ENCODE measurements around the gene ZFAND3.
"Not testable (repeated sequence)": the region's sequence is repeated elsewhere in the genome, so short reads cannot be mapped to it uniquely, and the experiment has no call there.

Gene ZFAND3

GRCh38 chr6:38091613-38092012 lies 272.1 kb downstream of the ZFAND3 start:
- DNase-seq (ENCODE audit: low read depth) = no peak

- no peak for DNase-seq (ENCODE audit: low read depth)
These were observed 272.9 kb downstream of the ZFAND3 start for GRCh38 chr6:38092465-38092864.

- no peak for DNase-seq (ENCODE audit: low read depth)
These were observed 273.4 kb downstream of the ZFAND3 start for GRCh38 chr6:38092964-38093363.

GRCh38 chr6:38095054-38095453 lies 275.5 kb downstream of the ZFAND3 start:
- no peak for DNase-seq (ENCODE audit: low read depth)

GRCh38 chr6:38099221-38099620 lies 279.7 kb downstream of the ZFAND3 start:
- no peak for DNase-seq (ENCODE audit: low read depth)

- DNase-seq (ENCODE audit: low read depth) = no peak
These were observed 280.9 kb downstream of the ZFAND3 start for GRCh38 chr6:38100380-38100779.

- no peak for DNase-seq (ENCODE audit: low read depth)
These were observed 284.4 kb downstream of the ZFAND3 start for GRCh38 chr6:38103921-38104320.

- DNase-seq (ENCODE audit: low read depth) = no peak
These were observed 285.5 kb downstream of the ZFAND3 start for GRCh38 chr6:38105066-38105465.

- no peak for DNase-seq (ENCODE audit: low read depth)
These were observed 287.5 kb downstream of the ZFAND3 start for GRCh38 chr6:38107073-38107472.

- no peak for DNase-seq (ENCODE audit: low read depth)
These were observed 291.0 kb downstream of the ZFAND3 start for GRCh38 chr6:38110481-38110971.

GRCh38 chr6:38112181-38112580 lies 292.7 kb downstream of the ZFAND3 start:
- DNase-seq (ENCODE audit: low read depth) = no peak

GRCh38 chr6:38113825-38114576 lies 294.5 kb downstream of the ZFAND3 start:
- DNase-seq (ENCODE audit: low read depth) = no peak

- DNase-seq (ENCODE audit: low read depth) = no peak
These were observed 295.6 kb downstream of the ZFAND3 start for GRCh38 chr6:38114976-38115625.

- no peak for DNase-seq (ENCODE audit: low read depth)
These were observed 296.1 kb downstream of the ZFAND3 start for GRCh38 chr6:38115626-38116008.

- no peak for DNase-seq (ENCODE audit: low read depth)
These were observed 296.7 kb downstream of the ZFAND3 start for GRCh38 chr6:38116248-38116647.

- no peak for DNase-seq (ENCODE audit: low read depth)
These were observed 297.8 kb downstream of the ZFAND3 start for GRCh38 chr6:38117281-38117680.

- DNase-seq (ENCODE audit: low read depth) = no peak
These were observed 299.4 kb downstream of the ZFAND3 start for GRCh38 chr6:38118791-38119365.

GRCh38 chr6:38119516-38119915 lies 300.0 kb downstream of the ZFAND3 start:
- no peak for DNase-seq (ENCODE audit: low read depth)

- DNase-seq (ENCODE audit: low read depth) = not testable (repeated sequence)
These were observed 304.8 kb downstream of the ZFAND3 start for GRCh38 chr6:38124224-38124926.

GRCh38 chr6:38127284-38127683 lies 307.8 kb downstream of the ZFAND3 start:
- DNase-seq (ENCODE audit: low read depth) = no peak

- DNase-seq (ENCODE audit: low read depth) = no peak
These were observed 312.0 kb downstream of the ZFAND3 start for GRCh38 chr6:38131527-38131965.

- no peak for DNase-seq (ENCODE audit: low read depth)
These were observed 314.6 kb downstream of the ZFAND3 start for GRCh38 chr6:38133932-38134703.
